GM18526 (cell line): Measurements from ENCODE around the gene ADAMTS3.

ENCODE experiments used
- POLR2A ChIP-seq: IDR thresholded peaks from 3 replicates; pipeline ENCODE4 v1.6.1; 2011; ENCODE audit not compliant: insufficient read length; ENCODE audit errors: extremely low read depth

The ADAMTS3 gene

DNA sequence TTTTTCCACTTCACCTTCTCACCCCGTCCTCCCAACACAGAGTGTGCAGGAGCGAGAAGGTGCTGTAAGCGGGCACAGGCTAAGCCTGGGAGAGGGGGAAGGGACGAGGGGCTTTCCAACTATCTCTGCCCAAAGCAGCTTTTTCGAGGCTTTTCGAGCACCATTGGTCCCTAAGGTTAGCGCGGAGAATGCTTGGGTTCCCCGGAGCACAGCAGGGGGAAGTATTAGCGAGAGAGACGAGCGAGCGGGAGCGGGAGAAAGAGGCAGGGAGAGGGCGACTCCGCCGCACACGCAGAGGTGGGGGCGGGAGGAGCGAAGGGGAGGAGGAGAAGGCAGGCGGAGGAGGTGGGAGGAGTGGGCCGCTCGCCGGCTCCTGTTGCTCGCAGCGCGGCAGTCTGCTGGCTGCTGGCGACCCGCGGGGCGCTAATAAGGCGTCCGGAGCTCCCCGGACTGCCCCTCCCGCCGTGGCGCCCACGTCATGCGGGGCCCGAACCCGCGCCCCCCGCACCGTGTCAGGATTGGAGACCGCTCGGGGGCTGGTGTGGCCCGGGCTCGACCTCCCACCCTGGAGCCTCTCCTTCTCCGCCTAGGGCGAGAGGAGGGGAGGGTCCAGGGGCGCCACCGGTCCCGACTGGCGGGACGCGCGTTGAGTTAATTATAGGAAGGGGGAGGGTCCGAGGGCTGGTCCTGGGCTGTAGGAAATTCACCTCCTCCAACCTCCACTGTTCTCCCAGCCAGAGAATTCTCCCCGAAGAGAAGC is at the start of gene ADAMTS3:
TSS of gene ADAMTS3 (minus strand) at position 263 of the 760 bp plus-strand sequence. CDS start 459 bp downstream, outside the sequence.
- no peak for TF ChIP-seq POLR2A

GRCh38 chr4:72613959-72614358 is 44.9 kb upstream of the ADAMTS3 start:
- no peak for TF ChIP-seq POLR2A

DNA sequence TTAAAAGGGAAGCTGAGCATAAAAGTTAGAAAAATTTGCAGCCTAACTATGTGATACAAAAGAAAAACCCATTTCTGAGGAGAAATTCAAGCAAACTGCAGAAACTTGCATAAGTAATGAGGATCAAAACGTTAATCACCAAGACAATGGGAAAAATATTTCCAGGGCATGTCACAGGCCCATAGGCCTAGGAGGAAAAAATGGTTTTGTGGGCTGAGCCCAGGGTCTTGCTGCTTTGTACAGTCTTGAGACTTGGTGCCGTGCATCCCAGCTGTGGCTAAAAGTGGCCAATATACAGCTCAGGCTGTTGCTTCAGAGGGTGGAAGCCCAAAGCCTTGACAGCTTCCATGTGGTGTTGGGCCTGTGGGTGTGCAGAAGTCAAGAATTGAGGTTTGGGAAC is 37.7 kb upstream of the ADAMTS3 start:
- TF ChIP-seq POLR2A: no peak

GRCh38 chr4:72604324-72604723 is 35.3 kb upstream of the ADAMTS3 start:
- TF ChIP-seq POLR2A: no peak

DNA sequence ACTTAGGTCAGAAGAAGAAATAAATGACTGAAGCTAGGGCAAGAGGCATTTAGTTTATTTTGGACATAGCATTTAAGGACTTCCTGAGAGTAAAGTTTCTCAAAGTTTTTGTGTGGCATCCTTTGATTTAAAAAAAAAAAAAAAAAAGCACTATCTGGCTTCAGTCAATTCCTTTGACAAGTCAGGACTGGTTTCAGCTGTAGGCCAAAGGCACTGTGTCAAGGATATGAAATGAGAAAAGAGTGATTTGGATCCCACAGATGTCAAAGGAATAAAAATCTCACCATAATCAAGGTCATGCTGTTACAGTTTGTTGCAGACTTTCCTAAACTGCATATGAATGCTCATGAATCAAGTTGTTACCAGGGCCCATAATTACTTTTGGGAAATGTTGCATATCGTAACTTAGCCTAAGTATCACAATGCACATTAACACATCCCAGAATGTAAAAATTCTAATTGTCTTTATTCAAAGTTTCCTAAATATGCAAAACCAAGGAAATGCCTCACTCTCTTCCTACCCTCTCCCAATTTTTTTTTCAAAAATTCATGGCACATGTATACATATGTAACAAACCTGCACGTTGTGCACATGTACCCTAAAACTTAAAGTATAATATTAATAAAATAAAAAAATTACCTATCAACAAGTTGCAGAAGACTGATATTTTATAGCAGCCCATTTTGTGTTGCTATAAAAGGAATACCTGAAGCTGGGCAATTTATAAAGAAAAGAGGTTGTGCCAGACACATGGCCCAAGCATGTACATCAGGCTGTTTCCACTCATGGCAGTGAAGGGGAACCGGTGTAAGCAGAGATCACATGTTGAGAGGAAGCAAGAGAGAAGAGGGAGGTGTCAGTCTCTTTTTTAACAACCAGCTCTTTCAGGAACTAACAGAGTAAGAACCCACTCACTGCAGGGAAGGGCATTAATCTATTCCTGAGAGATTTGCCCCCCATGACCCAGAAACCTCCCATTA is 33.7 kb upstream of the ADAMTS3 start:
- TF ChIP-seq POLR2A: no peak

DNA sequence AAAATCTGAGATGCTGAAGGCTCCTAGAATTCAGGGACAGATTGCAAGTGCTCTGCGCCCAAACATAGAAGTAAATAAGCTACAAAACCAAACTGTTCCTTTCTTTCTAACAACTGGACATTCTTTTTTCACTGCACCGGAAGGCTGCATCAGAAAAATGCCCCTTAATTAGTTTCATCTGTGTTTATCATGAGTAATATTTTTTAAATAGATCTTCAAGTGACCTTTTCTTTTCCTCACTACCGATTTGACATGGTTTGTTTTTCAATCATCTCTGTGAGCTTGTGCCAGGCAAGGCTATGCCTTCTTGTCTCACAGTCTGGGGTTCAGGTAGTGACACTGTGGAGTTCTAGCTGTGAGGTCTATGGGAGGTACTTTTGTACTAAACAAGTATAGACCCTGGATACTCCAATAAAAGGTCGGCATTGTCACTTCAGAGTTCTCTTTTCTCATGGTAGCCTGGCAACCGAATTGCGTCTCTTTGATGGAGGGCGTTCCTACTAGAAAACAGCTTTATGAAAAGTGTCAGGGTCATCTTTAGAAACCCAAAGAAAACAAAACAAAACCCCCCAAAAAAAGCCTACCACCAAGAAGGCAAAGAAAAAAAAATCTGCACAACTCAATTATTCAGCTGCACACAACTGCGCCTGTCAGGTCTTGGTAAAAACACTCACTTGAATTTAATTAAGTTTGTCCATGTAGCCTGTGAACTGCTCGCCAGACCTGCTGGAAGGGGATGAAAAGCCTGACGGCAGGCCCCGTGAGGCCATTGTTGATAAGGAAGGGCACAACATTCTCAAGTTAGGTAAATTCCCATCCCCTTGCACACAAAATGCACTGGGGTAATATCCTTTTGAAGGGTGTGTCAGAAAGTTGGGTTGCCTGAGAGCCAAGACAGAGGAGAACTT is 22.8 kb upstream of the ADAMTS3 start:
- no peak for TF ChIP-seq POLR2A

- no peak for TF ChIP-seq POLR2A
These were observed 18.3 kb upstream of the ADAMTS3 start for GRCh38 chr4:72587334-72587733.

DNA sequence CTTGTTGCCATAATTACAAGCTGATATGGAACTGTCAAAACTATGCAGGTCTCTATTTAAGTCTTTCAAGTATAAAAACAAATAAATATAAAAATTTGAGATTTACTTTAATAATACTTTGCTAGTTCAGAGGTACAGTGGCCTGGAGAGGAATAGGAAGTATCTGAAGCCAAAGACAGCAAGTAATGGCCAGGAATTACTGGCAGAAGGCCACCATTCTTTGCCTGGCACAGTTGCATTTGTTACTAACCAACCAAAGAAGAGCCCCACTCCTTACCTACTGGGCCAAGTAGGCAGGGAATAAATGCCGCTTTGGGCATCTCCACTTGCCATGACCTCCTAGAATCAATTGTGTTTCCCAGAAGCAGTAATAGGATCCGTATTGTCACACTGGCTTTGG is 13.8 kb upstream of the ADAMTS3 start:
- TF ChIP-seq POLR2A: no peak

GRCh38 chr4:72577211-72577610 is 8.2 kb upstream of the ADAMTS3 start:
- TF ChIP-seq POLR2A: no peak

- no peak for TF ChIP-seq POLR2A
These were observed 2.3 kb upstream of the ADAMTS3 start for GRCh38 chr4:72571337-72571736.

DNA sequence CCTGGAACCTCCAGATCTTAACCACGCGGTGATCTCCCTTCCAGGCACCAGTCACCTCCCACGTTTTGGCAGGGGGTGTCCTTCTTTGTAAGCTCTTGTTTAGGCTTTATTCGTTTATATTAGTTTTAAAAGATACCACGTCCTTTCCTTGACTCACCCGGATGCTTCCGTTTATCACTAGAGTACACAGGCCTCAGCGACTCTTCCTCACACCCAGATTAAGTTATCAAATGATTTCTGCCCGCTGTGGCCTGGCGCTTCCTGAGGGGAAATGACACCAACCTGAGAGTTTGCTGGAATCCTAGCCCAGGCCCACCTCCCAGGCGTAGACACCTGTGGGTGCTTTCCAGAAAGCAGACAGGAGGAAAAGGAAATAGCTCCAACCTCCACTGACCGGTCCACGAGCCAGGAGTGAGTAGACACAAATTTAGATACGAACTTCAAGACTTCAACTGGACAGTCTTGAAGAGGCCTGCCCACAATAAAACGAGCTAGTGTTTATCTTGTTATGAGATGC is 756 bp upstream of the ADAMTS3 start:
- TF ChIP-seq POLR2A: no peak

GRCh38 chr4:72567821-72568675 is 973 bp downstream of the ADAMTS3 start:
- TF ChIP-seq POLR2A: no peak

DNA sequence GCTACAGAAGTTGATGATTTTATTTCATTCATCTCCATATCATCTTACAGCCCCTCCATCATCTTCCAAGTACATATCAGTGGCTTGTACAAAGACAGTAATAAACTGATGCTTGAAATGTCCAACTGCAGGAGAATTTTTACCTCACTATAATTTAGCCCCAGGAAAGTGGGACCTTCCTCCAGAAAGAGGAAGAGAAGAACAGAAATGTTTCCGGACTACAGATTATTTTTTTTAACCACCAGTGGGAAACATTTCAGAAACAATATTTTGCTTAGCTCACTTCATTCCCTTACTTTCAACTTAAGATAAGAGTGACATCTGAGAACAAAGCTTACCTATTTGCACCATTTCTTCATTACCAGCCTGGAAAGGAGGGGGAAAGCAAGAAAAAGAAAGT is 2.0 kb downstream of the ADAMTS3 start:
- no peak for TF ChIP-seq POLR2A

- TF ChIP-seq POLR2A: no peak
These were observed 2.5 kb downstream of the ADAMTS3 start for GRCh38 chr4:72566464-72566972.
